ENCODE data around the gene SYPL1. TPM values are rescaled to one million over a fixed set of nuclear protein-coding genes. Genes with fewer than 3 reads are reported as not detected.
A peak's percentile ranks its signal among the peaks of the same experiment; 100 is the strongest.

SYPL1 gene
- total RNA-seq, 1 experiment from 2014 or later: 39.2 TPM

GRCh38 chr7:106082087-106082854 lies 29.8 kb downstream of the SYPL1 start:
- Histone ChIP-seq H3K56ac (ENCODE audit: insufficient read length, low read depth, low read length) (no peak overlapping the region), H2BK120ac (ENCODE audit: low read depth, low read length, poor library complexity, severe bottlenecking) (no peak overlapping the region)

More at GRCh38 chr7:106082087-106082854, 29.8 kb downstream of the SYPL1 start:
- Histone ChIP-seq H3K27me3 (ENCODE audit: insufficient read depth, low read length) (no peaks in the 10 kb centered on the region), H2BK12ac (ENCODE audit: insufficient read length, low read depth, low read length) (no peak overlapping the region), H2AFZ (ENCODE audit: low read length) (no peak overlapping the region), H3K79me2 (ENCODE audit: insufficient read depth, low read length) (no peaks in the 10 kb centered on the region), H2AK5ac (ENCODE audit: insufficient read length, low read length) (no peak overlapping the region), H3K4me1 (ENCODE audit: insufficient read depth, low read length) (no peaks in the 10 kb centered on the region), H4K8ac (replicated peaks; ENCODE audit: insufficient read length, low read depth, low read length) (no peak overlapping the region), H3T11ph (ENCODE audit: low read length) (no peak overlapping the region), H2BK20ac (ENCODE audit: low read depth, low read length, poor library complexity, severe bottlenecking) (no peak overlapping the region), H3K79me1 (ENCODE audit: insufficient read depth, low read depth, low read length, poor library complexity, severe bottlenecking) (no peaks in the 10 kb centered on the region), H3K4ac (ENCODE audit: low read depth, low read length) (no peak overlapping the region), H4K20me1 (ENCODE audit: control insufficient read depth, insufficient read depth, insufficient read length) (no peaks in the 10 kb centered on the region), H3K23me2 (ENCODE audit: insufficient read length, low read depth, low read length, poor library complexity, severe bottlenecking) (no peaks in the 10 kb centered on the region), H3K9ac (ENCODE audit: extremely low read depth, insufficient read length, low read length) (no peak overlapping the region), H2BK15ac (ENCODE audit: low read depth, low read length) (no peak overlapping the region), H3K23ac (ENCODE audit: insufficient read length, low read depth, low read length) (no peak overlapping the region), H3K14ac (ENCODE audit: insufficient read depth, low read length) (no peak overlapping the region), H4K5ac (ENCODE audit: insufficient read length, low read depth, low read length) (no peak overlapping the region), H2BK5ac (ENCODE audit: insufficient read length, low read length) (no peak overlapping the region), H3K9me3 (ENCODE audit: control insufficient read depth, low read depth, low read length) (no peaks in the 10 kb centered on the region), H3K4me2 (ENCODE audit: insufficient read depth, insufficient read length, low read length) (no peak overlapping the region), H3K27ac (ENCODE audit: insufficient read length, low read depth, low read length) (no peak overlapping the region), H3K18ac (ENCODE audit: insufficient read length, low read depth, low read length) (no peak overlapping the region), H4K91ac (ENCODE audit: insufficient read length, low read depth, low read length) (no peak overlapping the region)
- H3K4me3 Mint-ChIP-seq: no peak overlapping the region
- H3K27me3 Mint-ChIP-seq (ENCODE audit: low read depth): no peaks in the 10 kb centered on the region
- no CpG with 5 or more reads among the region's 18 CpGs for WGBS (ENCODE audit: extremely low coverage, insufficient read length, low lambda C conversion rate)
- peak overlapping the region in 1 of 3 experiments; percentile 57; a peak in 1 of 7 replicates for H3K27ac Mint-ChIP-seq
- no peaks in the 10 kb centered on the region for H3K4me1 Mint-ChIP-seq
- H3K36me3 Mint-ChIP-seq (ENCODE audit: insufficient read depth in 1 of 3, low read depth in 3 of 3): no peaks in the 10 kb centered on the region
- TF ChIP-seq, protein P1, sequence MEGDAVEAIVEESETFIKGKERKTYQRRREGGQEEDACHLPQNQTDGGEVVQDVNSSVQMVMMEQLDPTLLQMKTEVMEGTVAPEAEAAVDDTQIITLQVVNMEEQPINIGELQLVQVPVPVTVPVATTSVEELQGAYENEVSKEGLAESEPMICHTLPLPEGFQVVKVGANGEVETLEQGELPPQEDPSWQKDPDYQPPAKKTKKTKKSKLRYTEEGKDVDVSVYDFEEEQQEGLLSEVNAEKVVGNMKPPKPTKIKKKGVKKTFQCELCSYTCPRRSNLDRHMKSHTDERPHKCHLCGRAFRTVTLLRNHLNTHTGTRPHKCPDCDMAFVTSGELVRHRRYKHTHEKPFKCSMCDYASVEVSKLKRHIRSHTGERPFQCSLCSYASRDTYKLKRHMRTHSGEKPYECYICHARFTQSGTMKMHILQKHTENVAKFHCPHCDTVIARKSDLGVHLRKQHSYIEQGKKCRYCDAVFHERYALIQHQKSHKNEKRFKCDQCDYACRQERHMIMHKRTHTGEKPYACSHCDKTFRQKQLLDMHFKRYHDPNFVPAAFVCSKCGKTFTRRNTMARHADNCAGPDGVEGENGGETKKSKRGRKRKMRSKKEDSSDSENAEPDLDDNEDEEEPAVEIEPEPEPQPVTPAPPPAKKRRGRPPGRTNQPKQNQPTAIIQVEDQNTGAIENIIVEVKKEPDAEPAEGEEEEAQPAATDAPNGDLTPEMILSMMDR (conservative IDR thresholded peaks at IDR 0.05): no peak
- no peak for DNase-seq
- H3K9me3 Mint-ChIP-seq: peaks cover 0 to 3% of the 10 kb centered on the region in 2 experiments; a peak in 1 of 5 replicates

Measured in H9 (cell line).